Measurements from ENCODE around the gene KCNJ18.
"Not testable (repeated sequence)": the region's sequence is repeated elsewhere in the genome, so short reads cannot be mapped to it uniquely, and the experiment has no call there.

- TF ChIP-seq POLR2A (IDR thresholded peaks at IDR 0.05), result not testable (repeated sequence)
- TF ChIP-seq, protein P1, sequence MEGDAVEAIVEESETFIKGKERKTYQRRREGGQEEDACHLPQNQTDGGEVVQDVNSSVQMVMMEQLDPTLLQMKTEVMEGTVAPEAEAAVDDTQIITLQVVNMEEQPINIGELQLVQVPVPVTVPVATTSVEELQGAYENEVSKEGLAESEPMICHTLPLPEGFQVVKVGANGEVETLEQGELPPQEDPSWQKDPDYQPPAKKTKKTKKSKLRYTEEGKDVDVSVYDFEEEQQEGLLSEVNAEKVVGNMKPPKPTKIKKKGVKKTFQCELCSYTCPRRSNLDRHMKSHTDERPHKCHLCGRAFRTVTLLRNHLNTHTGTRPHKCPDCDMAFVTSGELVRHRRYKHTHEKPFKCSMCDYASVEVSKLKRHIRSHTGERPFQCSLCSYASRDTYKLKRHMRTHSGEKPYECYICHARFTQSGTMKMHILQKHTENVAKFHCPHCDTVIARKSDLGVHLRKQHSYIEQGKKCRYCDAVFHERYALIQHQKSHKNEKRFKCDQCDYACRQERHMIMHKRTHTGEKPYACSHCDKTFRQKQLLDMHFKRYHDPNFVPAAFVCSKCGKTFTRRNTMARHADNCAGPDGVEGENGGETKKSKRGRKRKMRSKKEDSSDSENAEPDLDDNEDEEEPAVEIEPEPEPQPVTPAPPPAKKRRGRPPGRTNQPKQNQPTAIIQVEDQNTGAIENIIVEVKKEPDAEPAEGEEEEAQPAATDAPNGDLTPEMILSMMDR (IDR thresholded peaks at IDR 0.05), result not testable (repeated sequence)
These were observed 14.2 kb downstream of the KCNJ18 start for GRCh38 chr17:21706546-21706945.

Data from Peyer's patch (tissue), 4 donors.